NCI-H146 (cell line): ENCODE measurements around the gene PCSK9.
A peak's percentile ranks its signal among the peaks of the same experiment; 100 is the strongest.

Experiments
- DNase-seq: peaks from one replicate; lab custom pipeline; 2025; lab: John Stamatoyannopoulos, UW

The PCSK9 gene

DNA sequence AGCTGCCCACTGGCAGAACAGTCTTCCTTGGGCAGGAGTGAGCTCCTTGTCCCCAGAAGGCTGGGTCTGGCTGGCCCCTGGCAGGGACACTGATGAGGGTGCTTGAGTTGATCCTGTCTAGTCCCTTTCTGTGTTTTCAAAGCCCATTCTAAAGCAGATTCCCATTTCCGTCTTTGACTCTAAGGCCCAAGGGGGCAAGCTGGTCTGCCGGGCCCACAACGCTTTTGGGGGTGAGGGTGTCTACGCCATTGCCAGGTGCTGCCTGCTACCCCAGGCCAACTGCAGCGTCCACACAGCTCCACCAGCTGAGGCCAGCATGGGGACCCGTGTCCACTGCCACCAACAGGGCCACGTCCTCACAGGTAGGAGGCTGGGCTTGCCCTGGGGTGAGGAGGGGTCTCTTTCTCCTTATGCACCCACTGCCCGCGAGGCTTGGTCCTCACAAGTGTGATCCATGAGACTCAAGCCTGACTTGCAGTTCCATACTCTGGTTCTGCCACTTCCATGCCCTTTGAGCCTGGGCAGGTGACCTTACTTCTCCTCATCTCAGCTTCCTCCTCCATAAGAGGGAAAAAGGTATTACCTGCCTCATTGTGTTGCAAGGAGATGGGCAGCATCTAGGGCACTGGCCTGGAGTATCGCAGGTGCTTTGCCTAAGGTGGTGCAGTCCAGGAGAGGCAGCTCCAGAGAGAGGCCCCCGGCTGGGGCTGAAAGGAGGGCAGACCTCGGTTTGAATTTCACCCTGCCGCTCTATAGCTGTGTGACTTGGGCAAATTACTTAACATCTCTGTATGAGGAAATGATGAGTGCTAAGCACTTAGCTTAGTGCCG is 20.2 kb downstream of the PCSK9 start:
- no peak for DNase-seq

GRCh38 chr1:55060133-55060999 is 21.0 kb downstream of the PCSK9 start:
- no peak for DNase-seq

GRCh38 chr1:55061000-55061705 is 21.8 kb downstream of the PCSK9 start:
- no peak for DNase-seq

DNA sequence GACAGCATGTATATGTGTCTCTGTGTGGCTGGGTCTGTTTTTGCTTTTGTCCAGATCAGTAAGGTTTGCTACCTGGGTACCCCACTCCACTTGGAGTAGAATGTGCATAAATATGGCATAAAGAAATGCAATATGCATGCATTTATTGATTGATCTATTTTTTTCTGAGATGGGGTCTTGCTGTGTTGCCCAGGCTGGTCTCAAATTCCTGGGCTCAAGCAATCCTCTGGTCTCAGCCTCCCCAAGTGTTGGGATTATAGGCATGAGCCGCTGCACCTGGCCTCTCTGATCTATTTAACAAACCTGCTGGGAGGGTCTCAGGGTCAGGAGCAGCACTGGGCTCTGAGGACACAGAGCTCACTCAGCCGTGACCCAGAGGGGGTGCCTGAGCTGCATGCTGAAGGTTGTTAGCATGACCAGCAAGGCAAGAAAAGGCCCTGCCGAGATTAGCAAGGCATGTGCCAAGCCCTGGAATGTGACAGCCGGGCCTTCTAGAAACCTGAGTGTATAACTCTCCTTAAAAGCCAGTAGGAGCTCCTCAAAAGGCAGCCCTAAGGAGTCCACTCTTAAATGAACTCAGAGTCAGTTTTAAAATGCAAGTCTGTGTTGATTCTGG is 22.5 kb downstream of the PCSK9 start:
- no peak for DNase-seq

DNA sequence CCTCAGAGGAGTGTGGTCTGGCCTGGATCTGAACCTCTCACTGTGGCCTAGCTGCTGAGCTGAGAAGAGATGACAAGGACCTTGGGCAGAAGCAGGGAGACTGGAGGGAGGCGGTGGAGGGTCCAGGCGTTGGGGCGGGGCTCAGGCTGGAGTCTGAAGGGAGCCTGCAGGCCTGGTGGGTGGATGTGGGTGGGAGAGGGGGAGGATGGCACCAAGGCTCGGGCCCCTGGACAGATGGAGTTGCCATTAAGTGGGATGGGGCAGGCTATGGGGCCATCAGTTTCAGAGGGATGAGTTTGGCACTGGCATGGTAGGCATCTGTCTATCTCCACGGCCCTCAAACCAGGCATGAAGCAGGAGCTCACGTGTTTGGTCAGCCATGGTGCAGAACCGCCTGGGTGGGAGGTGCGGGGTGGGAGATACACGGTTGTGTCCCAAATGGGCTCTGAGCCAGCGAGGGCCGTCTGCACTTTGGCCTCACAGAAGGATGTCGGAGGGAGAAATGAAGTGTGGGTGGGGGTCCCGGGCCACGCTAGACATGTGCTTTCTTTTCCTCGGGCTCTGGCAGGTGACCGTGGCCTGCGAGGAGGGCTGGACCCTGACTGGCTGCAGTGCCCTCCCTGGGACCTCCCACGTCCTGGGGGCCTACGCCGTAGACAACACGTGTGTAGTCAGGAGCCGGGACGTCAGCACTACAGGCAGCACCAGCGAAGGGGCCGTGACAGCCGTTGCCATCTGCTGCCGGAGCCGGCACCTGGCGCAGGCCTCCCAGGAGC is 23.6 kb downstream of the PCSK9 start:
- DNase-seq: no peak

DNA sequence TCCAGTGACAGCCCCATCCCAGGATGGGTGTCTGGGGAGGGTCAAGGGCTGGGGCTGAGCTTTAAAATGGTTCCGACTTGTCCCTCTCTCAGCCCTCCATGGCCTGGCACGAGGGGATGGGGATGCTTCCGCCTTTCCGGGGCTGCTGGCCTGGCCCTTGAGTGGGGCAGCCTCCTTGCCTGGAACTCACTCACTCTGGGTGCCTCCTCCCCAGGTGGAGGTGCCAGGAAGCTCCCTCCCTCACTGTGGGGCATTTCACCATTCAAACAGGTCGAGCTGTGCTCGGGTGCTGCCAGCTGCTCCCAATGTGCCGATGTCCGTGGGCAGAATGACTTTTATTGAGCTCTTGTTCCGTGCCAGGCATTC is 24.2 kb downstream of the PCSK9 start:
- DNase-seq: no peak

DNA sequence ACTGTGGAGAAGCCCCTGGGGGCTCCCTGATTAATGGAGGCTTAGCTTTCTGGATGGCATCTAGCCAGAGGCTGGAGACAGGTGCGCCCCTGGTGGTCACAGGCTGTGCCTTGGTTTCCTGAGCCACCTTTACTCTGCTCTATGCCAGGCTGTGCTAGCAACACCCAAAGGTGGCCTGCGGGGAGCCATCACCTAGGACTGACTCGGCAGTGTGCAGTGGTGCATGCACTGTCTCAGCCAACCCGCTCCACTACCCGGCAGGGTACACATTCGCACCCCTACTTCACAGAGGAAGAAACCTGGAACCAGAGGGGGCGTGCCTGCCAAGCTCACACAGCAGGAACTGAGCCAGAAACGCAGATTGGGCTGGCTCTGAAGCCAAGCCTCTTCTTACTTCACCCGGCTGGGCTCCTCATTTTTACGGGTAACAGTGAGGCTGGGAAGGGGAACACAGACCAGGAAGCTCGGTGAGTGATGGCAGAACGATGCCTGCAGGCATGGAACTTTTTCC is 24.8 kb downstream of the PCSK9 start:
- DNase-seq: no peak

GRCh38 chr1:55064861-55065263 is 25.5 kb downstream of the PCSK9 start:
- peak; percentile 3 for DNase-seq

GRCh38 chr1:55065648-55066047 is 26.3 kb downstream of the PCSK9 start:
- DNase-seq: no peak

GRCh38 chr1:55067022-55067778 is 27.9 kb downstream of the PCSK9 start:
- DNase-seq: no peak

DNA sequence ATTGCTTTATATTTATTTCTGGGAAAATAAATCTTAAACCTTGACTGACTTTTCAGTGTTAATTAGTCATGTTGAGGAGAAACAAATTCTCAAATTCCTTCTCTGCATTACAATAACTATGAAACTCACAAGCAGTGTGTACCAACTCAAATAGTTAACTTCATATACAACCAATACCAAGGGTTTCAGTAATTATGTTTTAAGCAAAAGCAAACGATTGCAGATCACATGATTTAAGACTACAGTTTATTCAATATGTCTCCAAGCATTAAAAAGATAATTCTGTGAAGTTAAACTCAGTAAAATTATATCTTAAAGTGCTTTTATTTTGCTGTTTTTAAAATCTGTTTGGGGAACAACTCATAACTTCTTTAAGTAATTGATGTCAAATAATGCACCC is 28.6 kb downstream of the PCSK9 start:
- no peak for DNase-seq

DNA sequence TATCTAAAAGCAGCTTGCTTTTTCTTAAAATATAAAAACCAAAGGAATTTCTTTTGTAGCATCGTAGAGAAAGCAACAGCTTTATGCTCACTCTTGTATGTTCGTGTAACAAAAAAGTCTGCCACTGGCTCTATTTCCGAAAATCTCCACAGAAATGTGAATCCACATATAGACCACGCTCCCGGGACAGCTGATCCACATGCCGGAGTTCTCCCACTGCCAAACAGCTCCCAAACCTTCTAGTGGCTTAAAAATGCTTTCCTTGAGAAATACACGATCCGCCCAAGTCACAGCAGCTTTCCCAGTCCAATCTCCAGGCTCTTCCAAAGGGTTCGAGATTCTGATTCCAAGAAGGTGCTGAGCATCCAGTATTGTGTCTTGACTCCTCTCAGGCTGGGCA is 29.3 kb downstream of the PCSK9 start:
- DNase-seq: no peak

DNA sequence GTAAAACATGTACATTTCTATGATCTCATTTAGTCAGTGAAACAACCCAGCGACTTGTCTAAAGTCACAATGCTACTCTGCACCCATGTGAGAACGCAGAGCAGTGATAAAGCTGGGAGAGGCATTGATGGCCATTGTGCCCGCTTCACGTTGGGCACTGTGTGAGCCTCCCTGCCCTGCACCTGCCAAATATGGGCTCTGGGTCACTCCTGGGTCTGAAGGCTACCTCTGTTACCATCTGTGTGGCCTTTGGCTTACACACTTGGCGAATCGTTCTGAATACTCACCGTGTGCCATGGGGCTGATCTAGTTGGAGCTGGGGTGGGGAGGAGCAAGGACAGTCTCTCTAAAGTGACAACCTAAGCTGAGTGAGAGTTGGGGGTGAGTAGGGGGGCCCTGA is 29.9 kb downstream of the PCSK9 start:
- DNase-seq: no peak

DNA sequence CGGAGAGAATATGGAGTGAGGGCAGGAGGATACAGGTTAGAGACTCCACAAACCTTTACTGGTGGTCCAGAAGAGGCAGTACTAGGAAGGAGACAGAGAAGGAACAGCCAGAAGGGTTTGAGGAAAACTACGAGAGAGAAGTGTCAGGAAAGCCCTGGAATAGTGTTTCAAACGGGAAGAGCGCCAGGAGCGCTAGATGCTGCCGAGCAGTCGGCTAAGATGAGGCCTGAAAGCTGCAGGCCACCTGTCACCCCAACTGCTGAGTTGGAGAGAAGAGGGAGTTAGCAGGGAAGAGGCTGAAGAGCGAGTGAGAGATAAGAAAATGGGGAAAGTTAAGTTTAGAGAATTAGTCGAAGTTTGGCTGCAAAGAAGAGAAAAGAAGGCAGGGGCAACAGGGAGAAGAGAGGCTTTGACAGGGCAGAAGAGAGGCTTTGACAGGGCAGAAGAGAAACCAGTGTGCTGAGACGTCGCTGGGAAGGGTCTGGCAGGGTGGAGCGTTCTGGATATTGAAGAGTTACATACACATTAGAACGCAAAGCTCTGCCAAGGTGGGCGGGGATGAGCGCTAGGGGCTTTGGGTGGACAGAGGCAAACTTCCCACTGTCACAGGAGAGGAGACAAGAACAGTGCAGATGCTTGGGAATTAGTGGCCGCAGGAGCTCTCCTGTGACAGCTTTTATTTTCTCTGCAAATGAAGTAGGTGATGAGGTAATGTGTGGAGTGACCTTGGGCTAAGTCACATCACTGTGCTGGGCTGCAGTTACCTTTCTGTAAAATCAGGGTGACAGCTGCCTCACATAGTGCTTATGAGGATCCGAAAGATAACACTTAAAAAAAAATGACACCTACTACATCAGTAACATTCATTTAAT is 31.2 kb downstream of the PCSK9 start:
- no peak for DNase-seq

DNA sequence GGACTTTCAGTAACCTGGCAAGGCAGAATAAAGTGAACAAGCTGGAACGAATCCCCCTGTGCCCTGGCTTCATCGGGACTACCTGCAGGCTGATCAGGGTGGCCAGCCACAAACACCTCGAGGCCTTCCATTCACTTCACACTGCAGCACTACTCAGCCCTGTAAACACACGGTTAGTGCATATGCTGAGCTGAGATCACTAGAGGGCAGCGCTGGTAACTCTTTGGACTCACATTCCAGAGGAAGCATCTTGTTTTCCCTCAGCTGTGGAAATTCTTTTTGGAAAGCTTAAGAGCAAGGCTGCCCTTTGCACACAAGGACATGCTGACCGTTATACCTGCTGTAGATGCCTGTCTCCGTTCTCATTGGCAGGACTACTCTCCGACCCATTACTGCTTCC is 32.1 kb downstream of the PCSK9 start:
- peak; percentile 36 for DNase-seq

GRCh38 chr1:55073187-55073916 is 34.0 kb downstream of the PCSK9 start:
- no peak for DNase-seq

DNA sequence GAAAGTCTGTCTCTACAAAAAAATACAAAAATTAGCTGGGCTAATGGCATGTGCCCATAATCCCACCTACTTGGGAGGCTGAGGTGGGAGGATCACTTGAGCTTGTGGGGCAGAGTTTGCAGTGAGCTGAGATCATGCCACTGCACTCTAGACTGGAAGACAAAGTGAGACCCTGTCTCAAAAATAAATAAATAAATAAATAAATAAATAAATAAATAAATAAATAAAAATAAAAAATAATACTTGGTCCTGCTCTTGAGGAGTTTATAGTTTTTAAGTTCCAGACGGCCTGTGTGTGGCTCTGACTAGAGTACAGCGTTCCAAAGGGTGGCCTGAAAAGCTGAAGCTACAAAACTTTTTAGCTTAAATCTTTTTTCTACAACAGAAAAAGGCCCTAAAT is 35.1 kb downstream of the PCSK9 start:
- no peak for DNase-seq

- DNase-seq: no peak
Measured at GRCh38 chr1:55076356-55076755, 37.0 kb downstream of the PCSK9 start.

DNA sequence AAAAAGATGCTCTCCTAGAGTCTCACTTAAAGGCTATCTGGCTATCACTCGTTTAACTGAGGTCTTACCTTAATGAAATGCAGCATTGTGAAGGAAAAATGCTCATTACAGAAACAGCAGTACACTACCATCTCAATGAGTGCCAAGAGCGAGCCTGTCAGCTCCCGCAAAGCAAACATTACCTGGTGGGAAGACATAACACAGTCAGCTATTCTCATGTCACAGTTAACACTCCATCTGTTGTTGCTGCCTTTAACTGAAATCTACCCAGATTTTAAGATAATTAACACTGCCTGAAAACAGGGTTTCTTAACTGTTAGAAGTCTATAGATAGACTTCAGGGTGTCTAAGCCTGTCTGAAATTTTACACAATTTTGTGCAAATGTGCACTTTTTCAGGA is 39.1 kb downstream of the PCSK9 start:
- DNase-seq: peak; percentile 71
